Measurements from ENCODE around the gene CDH13.

Gene CDH13

DNA sequence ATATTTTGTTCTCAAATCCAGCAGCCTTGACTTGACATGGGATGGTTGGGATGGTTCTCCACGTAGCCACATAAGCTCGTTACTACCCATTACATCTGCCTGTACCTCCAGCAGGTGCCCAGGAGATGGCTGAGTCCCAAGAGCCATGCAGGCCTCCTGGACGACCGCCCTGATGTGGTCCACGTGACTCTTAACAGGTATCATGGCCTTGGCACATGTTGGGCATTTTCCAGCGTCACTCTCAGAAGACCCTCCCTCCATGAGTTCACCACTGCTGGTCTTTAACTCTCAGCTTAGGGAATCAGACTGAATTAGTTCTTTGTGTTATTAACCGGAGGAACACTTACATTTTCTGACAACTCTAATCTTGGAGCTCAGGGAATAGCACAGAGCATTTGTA, 161.5 kb downstream of the CDH13 start:
- no peaks in the 10 kb centered on the region for H3K36me3 ChIP-seq (ENCODE audit: control insufficient read depth, insufficient read depth, low read length)
- no peaks in the 10 kb centered on the region for H3K27me3 ChIP-seq (ENCODE audit: control insufficient read depth, insufficient read depth, low read length)
- no peak overlapping the region for H3K9ac ChIP-seq (ENCODE audit: low read length)
- H3K4me3 ChIP-seq (ENCODE audit: low read length): no peak overlapping the region
- no peaks in the 10 kb centered on the region for H3K4me1 ChIP-seq (ENCODE audit: control insufficient read depth, insufficient read depth, low read length)
- no peaks in the 10 kb centered on the region for H3K9me3 ChIP-seq (ENCODE audit: control insufficient read depth, low read length)

DNA sequence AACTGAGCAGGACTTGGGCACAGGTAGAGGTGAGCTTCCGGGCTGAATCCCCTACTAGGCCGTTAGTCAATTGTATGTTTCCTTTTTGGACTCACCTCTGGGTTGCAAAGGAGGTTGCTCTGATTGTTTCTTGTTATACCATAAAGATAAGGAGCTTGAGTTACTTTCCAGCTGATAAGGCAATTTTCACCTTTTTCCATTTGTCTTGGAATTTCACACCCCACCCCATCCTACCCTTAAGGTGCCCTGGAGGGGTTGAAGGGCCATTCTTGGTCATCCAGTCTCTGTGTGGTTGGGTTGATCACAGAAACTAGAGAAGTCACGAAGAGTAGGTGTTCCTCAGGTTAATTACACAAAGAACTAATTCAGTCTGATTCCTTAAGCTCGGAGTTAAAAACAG, 162.2 kb downstream of the CDH13 start:
- no peak overlapping the region for H3K4me3 ChIP-seq (ENCODE audit: low read length)
- no peak overlapping the region for H3K9ac ChIP-seq (ENCODE audit: low read length)
- H3K27me3 ChIP-seq (ENCODE audit: control insufficient read depth, insufficient read depth, low read length): no peaks in the 10 kb centered on the region
- no peaks in the 10 kb centered on the region for H3K4me1 ChIP-seq (ENCODE audit: control insufficient read depth, insufficient read depth, low read length)
- no peaks in the 10 kb centered on the region for H3K9me3 ChIP-seq (ENCODE audit: control insufficient read depth, low read length)
- no peaks in the 10 kb centered on the region for H3K36me3 ChIP-seq (ENCODE audit: control insufficient read depth, insufficient read depth, low read length)

- Histone ChIP-seq H3K27me3 (ENCODE audit: control insufficient read depth, insufficient read depth, low read length) (no peaks in the 10 kb centered on the region), H3K9me3 (ENCODE audit: control insufficient read depth, low read length) (no peaks in the 10 kb centered on the region), H3K4me3 (ENCODE audit: low read length) (no peak overlapping the region), H3K36me3 (ENCODE audit: control insufficient read depth, insufficient read depth, low read length) (no peaks in the 10 kb centered on the region), H3K4me1 (ENCODE audit: control insufficient read depth, insufficient read depth, low read length) (no peaks in the 10 kb centered on the region), H3K9ac (ENCODE audit: low read length) (no peak overlapping the region)
Observed at GRCh38 chr16:82792693-82793092, 165.9 kb downstream of the CDH13 start.

DNA sequence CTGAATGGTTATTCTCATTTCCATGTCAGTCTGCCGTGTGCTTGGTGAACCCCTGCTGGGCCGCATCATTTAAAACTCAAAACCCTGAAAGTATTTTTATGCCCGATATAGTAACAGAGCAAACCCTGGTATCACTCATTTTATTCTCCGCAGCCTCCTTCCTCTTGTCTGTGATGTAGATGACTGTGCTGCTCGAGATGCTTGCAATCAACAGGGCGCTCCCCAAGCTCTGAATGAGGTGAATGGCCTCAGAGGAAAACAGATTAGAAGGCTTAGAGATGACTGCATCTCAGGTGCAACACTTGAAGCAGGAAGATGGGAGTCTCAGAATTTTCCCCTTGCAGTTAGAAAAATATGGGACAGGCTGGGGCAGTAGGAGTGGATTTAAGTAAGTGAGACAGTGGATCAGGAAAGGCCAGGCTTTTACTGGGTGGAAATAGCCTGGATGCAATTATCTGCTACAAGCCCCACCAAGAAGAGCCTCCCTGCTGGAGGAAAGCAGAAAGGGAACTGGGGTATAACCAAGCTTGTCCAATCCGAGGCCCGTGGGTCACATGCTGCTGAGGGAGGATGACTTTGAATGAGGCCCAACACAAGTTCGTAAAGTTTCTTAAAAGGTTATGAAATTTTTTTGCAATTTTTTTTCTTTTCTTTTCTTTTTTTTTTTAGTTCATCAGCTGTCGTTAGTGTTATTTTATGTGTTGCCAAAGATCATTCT, 166.9 kb downstream of the CDH13 start:
- Histone ChIP-seq H3K9me3 (ENCODE audit: control insufficient read depth, low read length) (no peaks in the 10 kb centered on the region), H3K9ac (ENCODE audit: low read length) (no peak overlapping the region), H3K4me1 (ENCODE audit: control insufficient read depth, insufficient read depth, low read length) (no peaks in the 10 kb centered on the region), H3K36me3 (ENCODE audit: control insufficient read depth, insufficient read depth, low read length) (no peaks in the 10 kb centered on the region), H3K4me3 (ENCODE audit: low read length) (no peak overlapping the region), H3K27me3 (ENCODE audit: control insufficient read depth, insufficient read depth, low read length) (no peaks in the 10 kb centered on the region)

DNA sequence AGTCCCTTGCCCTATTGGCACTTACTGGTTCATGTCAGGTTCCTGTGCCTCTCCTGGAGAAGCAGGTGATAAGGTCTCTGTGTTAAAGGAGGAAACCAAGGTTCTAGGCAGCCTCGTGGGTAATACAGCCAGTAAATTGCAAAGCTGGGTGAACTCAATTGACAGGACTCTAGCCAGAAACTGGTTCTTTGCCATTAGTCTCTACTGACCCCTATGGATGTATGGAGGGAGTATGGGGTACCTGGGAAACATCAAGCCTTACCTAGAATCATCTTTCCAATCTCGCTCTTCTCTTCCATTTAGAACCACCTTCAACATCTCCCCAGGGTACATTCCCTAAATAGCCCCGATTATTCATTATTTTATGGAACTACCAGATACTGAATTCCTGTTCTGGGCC, 169.3 kb downstream of the CDH13 start:
- Histone ChIP-seq H3K9me3 (ENCODE audit: control insufficient read depth, low read length) (no peaks in the 10 kb centered on the region), H3K4me1 (ENCODE audit: control insufficient read depth, insufficient read depth, low read length) (no peaks in the 10 kb centered on the region)

GRCh38 chr16:82801361-82801760, 174.6 kb downstream of the CDH13 start:
- no peaks in the 10 kb centered on the region for H3K9me3 ChIP-seq (ENCODE audit: control insufficient read depth, low read length)
- no peak overlapping the region for H3K9ac ChIP-seq (ENCODE audit: low read length)
- H3K4me3 ChIP-seq (ENCODE audit: low read length): no peak overlapping the region
- H3K36me3 ChIP-seq (ENCODE audit: control insufficient read depth, insufficient read depth, low read length): no peaks in the 10 kb centered on the region
- no peaks in the 10 kb centered on the region for H3K4me1 ChIP-seq (ENCODE audit: control insufficient read depth, insufficient read depth, low read length)
- H3K27me3 ChIP-seq (ENCODE audit: control insufficient read depth, insufficient read depth, low read length): no peaks in the 10 kb centered on the region

More for the DNA sequence above, 169.3 kb downstream of the CDH13 start:
- Histone ChIP-seq H3K4me3 (ENCODE audit: low read length) (no peak overlapping the region), H3K36me3 (ENCODE audit: control insufficient read depth, insufficient read depth, low read length) (no peaks in the 10 kb centered on the region), H3K27me3 (ENCODE audit: control insufficient read depth, insufficient read depth, low read length) (no peaks in the 10 kb centered on the region), H3K9ac (ENCODE audit: low read length) (no peak overlapping the region)

GRCh38 chr16:82805866-82806265, 179.1 kb downstream of the CDH13 start:
- no peaks in the 10 kb centered on the region for H3K9me3 ChIP-seq (ENCODE audit: control insufficient read depth, low read length)
- H3K27me3 ChIP-seq (ENCODE audit: control insufficient read depth, insufficient read depth, low read length): no peaks in the 10 kb centered on the region
- H3K4me1 ChIP-seq (ENCODE audit: control insufficient read depth, insufficient read depth, low read length): no peaks in the 10 kb centered on the region
- H3K9ac ChIP-seq (ENCODE audit: low read length): no peak overlapping the region
- no peak overlapping the region for H3K4me3 ChIP-seq (ENCODE audit: low read length)
- H3K36me3 ChIP-seq (ENCODE audit: control insufficient read depth, insufficient read depth, low read length): no peaks in the 10 kb centered on the region

DNA sequence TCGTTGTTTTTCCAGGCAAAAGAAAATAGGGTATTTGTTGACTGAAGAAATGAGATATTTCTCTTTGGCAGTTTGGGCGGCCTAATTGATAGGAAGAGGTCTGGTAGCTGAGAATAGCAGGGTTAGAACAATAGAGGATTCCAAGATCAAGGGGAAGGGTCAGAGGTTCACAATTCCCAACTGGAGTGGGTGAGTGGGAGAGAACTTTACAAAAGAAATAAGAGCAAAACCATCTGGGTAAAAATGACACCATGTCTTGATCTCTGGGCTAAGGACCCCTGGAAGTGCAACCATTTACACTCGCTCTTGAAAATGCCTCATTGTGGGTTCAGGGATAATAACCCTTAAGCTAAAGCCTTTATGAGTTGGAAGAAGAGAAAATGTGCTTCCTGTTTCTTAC, 180.5 kb downstream of the CDH13 start:
- H3K27me3 ChIP-seq (ENCODE audit: control insufficient read depth, insufficient read depth, low read length): no peaks in the 10 kb centered on the region
- H3K9ac ChIP-seq (ENCODE audit: low read length): no peak overlapping the region
- H3K9me3 ChIP-seq (ENCODE audit: control insufficient read depth, low read length): no peaks in the 10 kb centered on the region
- H3K4me3 ChIP-seq (ENCODE audit: low read length): no peak overlapping the region
- H3K4me1 ChIP-seq (ENCODE audit: control insufficient read depth, insufficient read depth, low read length): no peaks in the 10 kb centered on the region
- H3K36me3 ChIP-seq (ENCODE audit: control insufficient read depth, insufficient read depth, low read length): no peaks in the 10 kb centered on the region

DNA sequence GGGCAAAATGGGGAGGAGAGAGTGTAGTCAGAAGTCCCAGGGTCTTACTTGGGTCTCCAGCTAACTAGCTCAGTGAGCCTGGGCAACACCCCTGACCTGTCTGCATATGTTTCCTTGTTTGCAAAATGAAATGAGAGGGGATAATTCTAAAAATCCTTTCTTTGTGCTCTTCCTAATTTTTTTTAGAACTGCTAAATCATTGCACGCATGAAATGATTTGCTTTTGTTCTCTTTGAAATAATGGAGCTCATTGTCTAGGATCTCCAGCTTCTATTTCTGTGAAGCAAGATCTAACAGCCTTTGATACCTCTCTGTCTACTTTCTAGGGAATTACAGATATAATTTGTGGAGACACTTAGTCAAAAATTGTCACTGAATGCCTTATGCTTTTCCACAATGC, 181.3 kb downstream of the CDH13 start:
- no peak overlapping the region for H3K4me3 ChIP-seq (ENCODE audit: low read length)
- no peak overlapping the region for H3K9ac ChIP-seq (ENCODE audit: low read length)
- no peaks in the 10 kb centered on the region for H3K27me3 ChIP-seq (ENCODE audit: control insufficient read depth, insufficient read depth, low read length)
- H3K4me1 ChIP-seq (ENCODE audit: control insufficient read depth, insufficient read depth, low read length): no peaks in the 10 kb centered on the region
- no peaks in the 10 kb centered on the region for H3K9me3 ChIP-seq (ENCODE audit: control insufficient read depth, low read length)
- H3K36me3 ChIP-seq (ENCODE audit: control insufficient read depth, insufficient read depth, low read length): no peaks in the 10 kb centered on the region

DNA sequence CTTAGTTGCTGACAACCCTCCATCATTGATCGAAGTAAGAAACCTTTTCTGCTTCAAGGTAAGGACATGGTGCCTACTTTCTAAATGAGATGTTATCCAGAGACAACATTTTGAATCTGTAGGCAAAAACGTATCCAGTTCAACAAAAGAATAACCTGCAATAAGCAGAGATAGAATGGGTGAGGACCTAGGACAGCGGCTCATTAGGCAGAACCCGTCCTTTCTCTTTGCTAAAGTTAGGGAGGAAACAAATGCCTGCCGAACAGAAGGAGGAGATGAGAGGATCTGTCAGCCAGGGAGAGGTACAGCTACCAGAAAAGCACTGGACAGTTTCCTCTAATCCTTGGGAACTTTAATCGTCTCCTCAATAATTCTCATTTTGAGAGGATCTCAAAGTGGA, 183.3 kb downstream of the CDH13 start:
- no peaks in the 10 kb centered on the region for H3K36me3 ChIP-seq (ENCODE audit: control insufficient read depth, insufficient read depth, low read length)
- no peak overlapping the region for H3K9ac ChIP-seq (ENCODE audit: low read length)
- H3K27me3 ChIP-seq (ENCODE audit: control insufficient read depth, insufficient read depth, low read length): no peaks in the 10 kb centered on the region
- H3K4me1 ChIP-seq (ENCODE audit: control insufficient read depth, insufficient read depth, low read length): no peaks in the 10 kb centered on the region
- H3K9me3 ChIP-seq (ENCODE audit: control insufficient read depth, low read length): no peaks in the 10 kb centered on the region
- no peak overlapping the region for H3K4me3 ChIP-seq (ENCODE audit: low read length)

DNA sequence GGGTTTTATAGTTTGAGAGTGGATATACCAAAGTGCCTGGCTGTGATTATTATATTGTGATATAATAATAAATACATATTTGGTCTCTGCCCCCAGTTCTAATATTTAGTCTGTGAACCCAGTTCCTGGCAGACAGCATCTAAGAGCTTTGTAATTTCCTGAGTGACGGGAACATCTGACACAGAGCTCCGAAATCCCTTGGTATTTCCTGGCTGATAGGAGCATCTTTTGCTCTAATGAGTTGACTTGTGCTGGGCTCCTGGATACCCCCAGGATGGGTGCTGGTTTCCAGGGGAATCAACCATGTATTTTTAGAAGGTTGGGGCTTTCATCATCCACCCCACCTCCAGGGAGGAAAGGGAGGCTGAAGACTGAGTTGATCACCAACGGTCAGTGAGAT, 187.3 kb downstream of the CDH13 start:
- Histone ChIP-seq H3K9ac (ENCODE audit: low read length) (no peak overlapping the region), H3K4me3 (ENCODE audit: low read length) (no peak overlapping the region), H3K9me3 (ENCODE audit: control insufficient read depth, low read length) (no peaks in the 10 kb centered on the region), H3K27me3 (ENCODE audit: control insufficient read depth, insufficient read depth, low read length) (no peaks in the 10 kb centered on the region), H3K4me1 (ENCODE audit: control insufficient read depth, insufficient read depth, low read length) (no peaks in the 10 kb centered on the region), H3K36me3 (ENCODE audit: control insufficient read depth, insufficient read depth, low read length) (no peaks in the 10 kb centered on the region)

DNA sequence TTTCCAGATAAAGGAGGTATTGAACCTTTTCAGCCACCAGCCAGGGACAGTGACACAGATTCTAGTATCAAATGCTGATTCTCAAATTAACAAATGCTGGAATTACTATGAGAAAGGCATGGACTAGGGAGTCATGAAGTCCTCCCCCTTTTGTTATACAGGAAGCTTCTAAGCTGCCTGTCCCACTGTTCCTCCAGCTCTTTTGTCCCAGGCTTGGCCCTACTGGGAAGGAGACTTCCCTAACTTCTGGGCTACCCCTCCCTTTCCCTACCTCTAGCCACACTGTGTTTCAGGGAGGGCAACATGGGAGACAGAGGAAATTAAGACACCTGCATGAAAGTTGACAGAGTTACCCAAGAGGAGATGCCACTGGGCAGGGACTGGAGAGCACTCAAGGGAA, 192.5 kb downstream of the CDH13 start:
- Histone ChIP-seq H3K36me3 (ENCODE audit: control insufficient read depth, insufficient read depth, low read length) (no peaks in the 10 kb centered on the region), H3K4me3 (ENCODE audit: low read length) (no peak overlapping the region), H3K9ac (ENCODE audit: low read length) (no peak overlapping the region), H3K27me3 (ENCODE audit: control insufficient read depth, insufficient read depth, low read length) (no peaks in the 10 kb centered on the region), H3K4me1 (ENCODE audit: control insufficient read depth, insufficient read depth, low read length) (no peaks in the 10 kb centered on the region), H3K9me3 (ENCODE audit: control insufficient read depth, low read length) (no peaks in the 10 kb centered on the region)

DNA sequence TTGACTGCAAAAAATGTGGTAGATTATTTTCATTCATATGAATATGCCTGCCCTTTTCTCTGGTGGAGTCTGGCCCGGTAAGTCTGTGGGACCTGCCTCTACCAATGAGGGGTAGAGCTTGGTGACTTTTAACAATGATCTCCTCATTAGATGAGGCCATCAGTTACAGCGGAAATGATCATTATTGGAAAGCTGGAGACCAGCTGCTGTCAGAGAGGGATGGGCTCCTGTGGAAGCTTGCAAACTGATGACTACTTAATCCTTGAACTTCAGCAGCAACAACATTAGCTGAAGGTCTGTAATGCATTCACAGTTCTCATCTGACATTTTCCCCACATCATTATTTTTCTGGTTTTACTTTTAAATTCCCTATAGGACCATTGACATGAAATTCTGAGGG, 194.1 kb downstream of the CDH13 start:
- Histone ChIP-seq H3K27me3 (ENCODE audit: control insufficient read depth, insufficient read depth, low read length) (no peaks in the 10 kb centered on the region), H3K36me3 (ENCODE audit: control insufficient read depth, insufficient read depth, low read length) (no peaks in the 10 kb centered on the region), H3K9me3 (ENCODE audit: control insufficient read depth, low read length) (no peaks in the 10 kb centered on the region), H3K9ac (ENCODE audit: low read length) (no peak overlapping the region), H3K4me1 (ENCODE audit: control insufficient read depth, insufficient read depth, low read length) (no peaks in the 10 kb centered on the region), H3K4me3 (ENCODE audit: low read length) (no peak overlapping the region)

Measured in mucosa of stomach (tissue), 1 donor.